ENCODE measurements around the gene GCC2. TPM values are rescaled to one million over a fixed set of nuclear protein-coding genes. Genes with fewer than 3 reads are reported as not detected.

Gene GCC2
- total and polyA plus RNA-seq, 9 of the 15 experiments (the other 6 are each of a cell fraction or from before 2014, with no cell fraction given) = 11.4 to 35.7 (median 19.9) TPM

DNA sequence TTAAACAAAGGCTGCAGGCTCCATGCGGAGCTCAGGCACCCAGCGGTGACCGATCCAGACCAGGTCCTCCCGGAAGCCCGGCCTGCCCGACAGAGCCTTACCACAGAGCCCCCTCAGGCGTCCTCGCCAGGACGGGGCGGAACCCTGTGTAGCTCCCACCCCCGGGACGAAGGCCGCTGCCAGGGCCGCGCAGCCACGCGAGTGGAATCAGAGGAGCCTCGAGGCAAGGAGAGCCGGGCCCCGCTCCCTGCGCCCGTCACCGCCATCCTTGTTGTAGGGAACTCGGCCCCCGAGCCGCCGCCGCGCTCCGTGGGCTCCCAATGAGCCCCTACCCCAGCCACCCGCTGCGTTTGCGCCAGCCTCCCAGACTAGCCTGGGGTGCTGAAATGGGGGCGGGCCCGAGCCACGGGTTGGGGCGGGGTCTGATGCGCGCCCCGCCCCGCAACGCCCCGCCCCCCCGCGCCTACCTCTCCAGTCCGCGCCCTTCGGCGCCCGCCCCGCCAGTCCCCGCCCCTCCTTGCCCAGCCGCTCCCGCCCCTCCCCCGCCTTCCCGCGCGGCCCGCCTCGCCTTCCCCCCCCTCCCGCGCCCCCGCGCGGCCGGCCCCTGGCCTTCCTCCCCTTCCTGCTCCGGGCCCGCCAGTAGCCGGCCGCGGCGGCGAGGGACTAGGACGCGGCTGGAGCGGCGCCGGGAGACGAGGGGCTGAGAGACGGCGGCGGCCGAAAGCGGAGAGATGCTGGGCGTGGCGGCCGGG, 85.0 kb downstream of the GCC2 start, which contains the start of gene LIMS1 (continued):
- TF ChIP-seq, protein P1, sequence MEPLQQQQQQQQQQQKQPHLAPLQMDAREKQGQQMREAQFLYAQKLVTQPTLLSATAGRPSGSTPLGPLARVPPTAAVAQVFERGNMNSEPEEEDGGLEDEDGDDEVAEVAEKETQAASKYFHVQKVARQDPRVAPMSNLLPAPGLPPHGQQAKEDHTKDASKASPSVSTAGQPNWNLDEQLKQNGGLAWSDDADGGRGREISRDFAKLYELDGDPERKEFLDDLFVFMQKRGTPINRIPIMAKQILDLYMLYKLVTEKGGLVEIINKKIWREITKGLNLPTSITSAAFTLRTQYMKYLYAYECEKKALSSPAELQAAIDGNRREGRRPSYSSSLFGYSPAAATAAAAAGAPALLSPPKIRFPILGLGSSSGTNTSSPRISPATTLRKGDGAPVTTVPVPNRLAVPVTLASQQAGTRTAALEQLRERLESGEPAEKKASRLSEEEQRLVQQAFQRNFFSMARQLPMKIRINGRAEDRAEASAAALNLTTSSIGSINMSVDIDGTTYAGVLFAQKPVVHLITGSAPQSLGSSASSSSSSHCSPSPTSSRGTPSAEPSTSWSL (CRISPR knock-in tag; IDR thresholded peaks at IDR 0.05; ENCODE audit: borderline replicate concordance) = 0 out of 2 replicates have a peak, but pooled peaks have one; percentile 25
- TF ChIP-seq CREB3L1 (IDR thresholded peaks at IDR 0.05; ENCODE audit: borderline replicate concordance, low read depth) = 0 out of 2 replicates have a peak, but pooled peaks have one; percentile 22
- peak; percentile 51; the same call in 1 of the 2 replicates for TF ChIP-seq SAFB (IDR thresholded peaks at IDR 0.05; ENCODE audit: borderline replicate concordance, low read depth, low read length)
- TF ChIP-seq, protein P2, sequence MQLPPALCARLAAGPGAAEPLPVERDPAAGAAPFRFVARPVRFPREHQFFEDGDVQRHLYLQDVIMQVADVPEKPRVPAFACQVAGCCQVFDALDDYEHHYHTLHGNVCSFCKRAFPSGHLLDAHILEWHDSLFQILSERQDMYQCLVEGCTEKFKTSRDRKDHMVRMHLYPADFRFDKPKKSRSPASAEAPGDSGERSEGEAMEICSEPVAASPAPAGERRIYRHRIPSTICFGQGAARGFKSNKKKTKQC (CRISPR knock-in tag; IDR thresholded peaks at IDR 0.05) = peak; percentile 84; the same call in 1 of the 2 replicates
- no peak for TF ChIP-seq FOXP1 (CRISPR knock-in tag; IDR thresholded peaks at IDR 0.05)
- peak; percentile 84; the same call in 1 of the 2 replicates for TF ChIP-seq KDM2B (CRISPR knock-in tag; IDR thresholded peaks at IDR 0.05)
- peak in 1 of 3 experiments; percentile 14 for TF ChIP-seq YY1 (IDR thresholded peaks at IDR 0.05; ENCODE audit: borderline replicate concordance in 1 of 3, control insufficient read depth in 1 of 3, extremely low read depth in 1 of 3, insufficient read depth in 3 of 3, insufficient read length in 1 of 3, insufficient replicate concordance in 2 of 3, low read depth in 1 of 3, low read length in 2 of 3)
- TF ChIP-seq, protein P3, sequence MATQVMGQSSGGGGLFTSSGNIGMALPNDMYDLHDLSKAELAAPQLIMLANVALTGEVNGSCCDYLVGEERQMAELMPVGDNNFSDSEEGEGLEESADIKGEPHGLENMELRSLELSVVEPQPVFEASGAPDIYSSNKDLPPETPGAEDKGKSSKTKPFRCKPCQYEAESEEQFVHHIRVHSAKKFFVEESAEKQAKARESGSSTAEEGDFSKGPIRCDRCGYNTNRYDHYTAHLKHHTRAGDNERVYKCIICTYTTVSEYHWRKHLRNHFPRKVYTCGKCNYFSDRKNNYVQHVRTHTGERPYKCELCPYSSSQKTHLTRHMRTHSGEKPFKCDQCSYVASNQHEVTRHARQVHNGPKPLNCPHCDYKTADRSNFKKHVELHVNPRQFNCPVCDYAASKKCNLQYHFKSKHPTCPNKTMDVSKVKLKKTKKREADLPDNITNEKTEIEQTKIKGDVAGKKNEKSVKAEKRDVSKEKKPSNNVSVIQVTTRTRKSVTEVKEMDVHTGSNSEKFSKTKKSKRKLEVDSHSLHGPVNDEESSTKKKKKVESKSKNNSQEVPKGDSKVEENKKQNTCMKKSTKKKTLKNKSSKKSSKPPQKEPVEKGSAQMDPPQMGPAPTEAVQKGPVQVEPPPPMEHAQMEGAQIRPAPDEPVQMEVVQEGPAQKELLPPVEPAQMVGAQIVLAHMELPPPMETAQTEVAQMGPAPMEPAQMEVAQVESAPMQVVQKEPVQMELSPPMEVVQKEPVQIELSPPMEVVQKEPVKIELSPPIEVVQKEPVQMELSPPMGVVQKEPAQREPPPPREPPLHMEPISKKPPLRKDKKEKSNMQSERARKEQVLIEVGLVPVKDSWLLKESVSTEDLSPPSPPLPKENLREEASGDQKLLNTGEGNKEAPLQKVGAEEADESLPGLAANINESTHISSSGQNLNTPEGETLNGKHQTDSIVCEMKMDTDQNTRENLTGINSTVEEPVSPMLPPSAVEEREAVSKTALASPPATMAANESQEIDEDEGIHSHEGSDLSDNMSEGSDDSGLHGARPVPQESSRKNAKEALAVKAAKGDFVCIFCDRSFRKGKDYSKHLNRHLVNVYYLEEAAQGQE (IDR thresholded peaks at IDR 0.05; ENCODE audit: borderline replicate concordance) = peak; percentile 53
- TF ChIP-seq, protein P3 (CRISPR knock-in tag; IDR thresholded peaks at IDR 0.05; ENCODE audit: low read depth) = no peak
- no peak; the same call in 1 of the 2 replicates for TF ChIP-seq ZNF282 (CRISPR knock-in tag; IDR thresholded peaks at IDR 0.05)
- no peak for TF ChIP-seq SAFB2 (IDR thresholded peaks at IDR 0.05; ENCODE audit: borderline replicate concordance, low read depth, low read length, severe bottlenecking)
